Liver (tissue), 3 donors: ENCODE measurements around the gene ZFP62.

ENCODE experiments used
- EGR1 ChIP-seq, 2 donors: IDR thresholded peaks; 2 replicates each; pipeline ENCODE4 v1.6.1; 2016 to 2018; ENCODE audit warnings: antibody characterized with exemption in 2 of 2, low read depth in 2 of 2
- GABPA ChIP-seq, 2 donors: IDR thresholded peaks in 1 of 2; conservative IDR thresholded peaks in 1 of 2; 2 replicates each; pipeline ENCODE4 v1.6.1; 2016; ENCODE audit warnings: antibody characterized with exemption in 2 of 2, mild to moderate bottlenecking in 1 of 2, moderate library complexity in 1 of 2
- JUND ChIP-seq, 2 donors: IDR thresholded peaks; 2 replicates each; pipeline ENCODE4 v1.6.1; 2016; ENCODE audit warnings: antibody characterized with exemption in 2 of 2
- RAD21 ChIP-seq, 2 donors: IDR thresholded peaks; 2 replicates each; pipeline ENCODE4 v1.6.1; 2016; ENCODE audit warnings: antibody characterized with exemption in 2 of 2, mild to moderate bottlenecking in 2 of 2
- SP1 ChIP-seq: IDR thresholded peaks from 2 replicates; pipeline ENCODE4 v1.6.1; 2018; ENCODE audit warnings: antibody characterized with exemption, mild to moderate bottlenecking
- TAF1 ChIP-seq: conservative IDR thresholded peaks from 2 replicates; pipeline ENCODE4 v1.6.1; 2016; ENCODE audit warnings: antibody characterized with exemption, mild to moderate bottlenecking
- TF ChIP-seq, protein P1 (sequence below): fragments of 150-350 bp; IDR thresholded peaks from 2 replicates; pipeline ENCODE4 v1.5.1; 2017; ENCODE audit warnings: improper control_type of control experiment, low read depth, low read length; ENCODE audit not compliant: missing input control
- TF ChIP-seq, protein P2 (sequence below): IDR thresholded peaks from 2 replicates; pipeline ENCODE4 v1.6.1; 2016; ENCODE audit warnings: antibody characterized with exemption, mild to moderate bottlenecking
- TF ChIP-seq, protein P3 (sequence below): IDR thresholded peaks from 2 replicates; pipeline ENCODE4 v1.6.1; 2016; ENCODE audit warnings: antibody characterized with exemption
- donor health status: healthy.
- donor health status: healthy.

DNA sequence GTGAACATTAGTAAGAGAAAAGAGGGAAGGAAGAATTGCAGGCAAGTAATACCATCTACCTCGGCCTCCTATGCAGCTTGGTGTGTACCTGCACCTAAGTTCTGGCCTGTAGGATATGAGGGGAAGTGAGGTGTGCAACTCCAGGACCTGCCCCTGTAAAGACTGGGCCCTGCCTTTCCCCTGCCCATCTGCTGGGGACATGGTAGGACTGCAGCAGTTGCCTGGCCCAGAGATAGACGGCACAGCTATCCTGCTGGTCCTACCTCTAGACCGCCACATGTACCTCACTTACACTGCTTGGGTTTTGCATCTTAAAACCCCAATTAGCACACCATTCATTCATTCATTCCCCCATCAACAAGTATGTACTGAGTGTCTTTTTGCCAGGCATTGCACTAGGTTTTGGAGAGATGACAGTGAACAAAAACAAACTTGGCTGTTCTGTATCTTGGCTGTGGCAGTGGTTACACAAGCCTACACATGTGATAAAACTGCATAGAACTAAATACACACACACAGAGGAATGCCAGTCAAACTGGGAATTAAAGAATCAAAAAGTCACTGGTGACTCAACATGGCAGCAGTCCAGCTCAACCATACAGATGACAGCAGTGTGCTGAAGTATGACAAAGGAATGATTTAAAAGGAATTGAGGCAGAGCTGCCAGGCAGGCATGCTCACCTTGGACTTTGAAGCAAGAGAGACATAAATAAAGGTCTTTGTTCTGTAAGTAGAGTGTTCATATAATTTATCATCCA, 35.1 kb downstream of the ZFP62 start:
- TF ChIP-seq, protein P1, sequence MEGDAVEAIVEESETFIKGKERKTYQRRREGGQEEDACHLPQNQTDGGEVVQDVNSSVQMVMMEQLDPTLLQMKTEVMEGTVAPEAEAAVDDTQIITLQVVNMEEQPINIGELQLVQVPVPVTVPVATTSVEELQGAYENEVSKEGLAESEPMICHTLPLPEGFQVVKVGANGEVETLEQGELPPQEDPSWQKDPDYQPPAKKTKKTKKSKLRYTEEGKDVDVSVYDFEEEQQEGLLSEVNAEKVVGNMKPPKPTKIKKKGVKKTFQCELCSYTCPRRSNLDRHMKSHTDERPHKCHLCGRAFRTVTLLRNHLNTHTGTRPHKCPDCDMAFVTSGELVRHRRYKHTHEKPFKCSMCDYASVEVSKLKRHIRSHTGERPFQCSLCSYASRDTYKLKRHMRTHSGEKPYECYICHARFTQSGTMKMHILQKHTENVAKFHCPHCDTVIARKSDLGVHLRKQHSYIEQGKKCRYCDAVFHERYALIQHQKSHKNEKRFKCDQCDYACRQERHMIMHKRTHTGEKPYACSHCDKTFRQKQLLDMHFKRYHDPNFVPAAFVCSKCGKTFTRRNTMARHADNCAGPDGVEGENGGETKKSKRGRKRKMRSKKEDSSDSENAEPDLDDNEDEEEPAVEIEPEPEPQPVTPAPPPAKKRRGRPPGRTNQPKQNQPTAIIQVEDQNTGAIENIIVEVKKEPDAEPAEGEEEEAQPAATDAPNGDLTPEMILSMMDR, result no peak
- TF ChIP-seq GABPA (IDR thresholded peaks at IDR 0.05 in 1 of 2, conservative IDR thresholded peaks at IDR 0.05 in 1 of 2), result no peak
- no peak for TF ChIP-seq TAF1
- peak in 1 of 2 donors; percentile 66 for TF ChIP-seq JUND (IDR thresholded peaks at IDR 0.05)
- TF ChIP-seq RAD21 (IDR thresholded peaks at IDR 0.05), result no peak
- peak; percentile 10 for TF ChIP-seq SP1
- TF ChIP-seq, protein P2, sequence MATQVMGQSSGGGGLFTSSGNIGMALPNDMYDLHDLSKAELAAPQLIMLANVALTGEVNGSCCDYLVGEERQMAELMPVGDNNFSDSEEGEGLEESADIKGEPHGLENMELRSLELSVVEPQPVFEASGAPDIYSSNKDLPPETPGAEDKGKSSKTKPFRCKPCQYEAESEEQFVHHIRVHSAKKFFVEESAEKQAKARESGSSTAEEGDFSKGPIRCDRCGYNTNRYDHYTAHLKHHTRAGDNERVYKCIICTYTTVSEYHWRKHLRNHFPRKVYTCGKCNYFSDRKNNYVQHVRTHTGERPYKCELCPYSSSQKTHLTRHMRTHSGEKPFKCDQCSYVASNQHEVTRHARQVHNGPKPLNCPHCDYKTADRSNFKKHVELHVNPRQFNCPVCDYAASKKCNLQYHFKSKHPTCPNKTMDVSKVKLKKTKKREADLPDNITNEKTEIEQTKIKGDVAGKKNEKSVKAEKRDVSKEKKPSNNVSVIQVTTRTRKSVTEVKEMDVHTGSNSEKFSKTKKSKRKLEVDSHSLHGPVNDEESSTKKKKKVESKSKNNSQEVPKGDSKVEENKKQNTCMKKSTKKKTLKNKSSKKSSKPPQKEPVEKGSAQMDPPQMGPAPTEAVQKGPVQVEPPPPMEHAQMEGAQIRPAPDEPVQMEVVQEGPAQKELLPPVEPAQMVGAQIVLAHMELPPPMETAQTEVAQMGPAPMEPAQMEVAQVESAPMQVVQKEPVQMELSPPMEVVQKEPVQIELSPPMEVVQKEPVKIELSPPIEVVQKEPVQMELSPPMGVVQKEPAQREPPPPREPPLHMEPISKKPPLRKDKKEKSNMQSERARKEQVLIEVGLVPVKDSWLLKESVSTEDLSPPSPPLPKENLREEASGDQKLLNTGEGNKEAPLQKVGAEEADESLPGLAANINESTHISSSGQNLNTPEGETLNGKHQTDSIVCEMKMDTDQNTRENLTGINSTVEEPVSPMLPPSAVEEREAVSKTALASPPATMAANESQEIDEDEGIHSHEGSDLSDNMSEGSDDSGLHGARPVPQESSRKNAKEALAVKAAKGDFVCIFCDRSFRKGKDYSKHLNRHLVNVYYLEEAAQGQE, result no peak
- no peak for TF ChIP-seq EGR1 (IDR thresholded peaks at IDR 0.05; ENCODE audit: low read depth in 2 of 2)
- TF ChIP-seq, protein P3, sequence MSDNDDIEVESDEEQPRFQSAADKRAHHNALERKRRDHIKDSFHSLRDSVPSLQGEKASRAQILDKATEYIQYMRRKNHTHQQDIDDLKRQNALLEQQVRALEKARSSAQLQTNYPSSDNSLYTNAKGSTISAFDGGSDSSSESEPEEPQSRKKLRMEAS, result peak; percentile 16
